GM18519 (cell line): ENCODE results near the gene APOL6.

Experiments used
- ATAC-seq: cut with Tn5 transposase; IDR thresholded peaks from one replicate; pipeline ENCODE4 v1.9.1; 2021; ENCODE audit warnings: mild to moderate bottlenecking, moderate library complexity; ENCODE audit not compliant: unreplicated experiment, low FRiP score

APOL6 gene

DNA sequence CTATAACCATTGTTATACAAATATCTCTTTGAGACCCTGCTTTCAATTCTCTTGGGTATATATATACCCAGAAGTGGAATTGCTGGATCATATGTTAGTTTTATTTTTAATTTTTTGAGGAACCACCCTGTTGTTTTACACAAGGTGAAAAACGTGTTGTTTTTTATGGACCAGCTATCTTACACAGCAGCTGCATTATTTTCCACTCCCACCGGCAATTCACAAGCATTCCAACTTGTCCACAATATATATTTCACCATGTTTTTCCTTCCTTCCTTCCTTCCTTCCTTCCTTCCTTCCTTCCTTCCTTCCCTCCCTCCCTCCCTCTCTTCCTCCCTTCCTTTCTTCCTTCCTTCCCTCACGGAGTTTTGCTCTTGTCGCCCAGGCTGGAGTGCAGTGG, 63.1 kb downstream of the APOL6 start:
- ATAC-seq: no peak

DNA sequence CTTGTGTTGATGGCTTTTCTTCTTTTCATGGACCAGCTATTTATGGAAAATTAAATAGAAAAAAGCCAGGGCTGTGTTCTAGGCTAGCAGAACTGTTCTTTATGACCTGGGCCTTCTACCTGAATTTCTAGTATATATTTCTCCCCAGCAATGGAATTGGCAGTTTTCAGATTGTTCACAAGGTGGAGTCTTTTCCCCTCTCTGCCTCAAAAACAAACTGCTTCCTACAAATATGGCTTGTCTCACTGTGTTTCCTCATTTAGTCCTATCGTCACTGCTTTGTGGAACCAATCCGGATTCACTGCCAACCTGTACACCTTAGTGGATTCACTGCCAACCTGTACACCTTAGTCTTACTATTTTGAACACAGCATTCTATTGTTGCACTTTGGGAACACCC, 64.4 kb downstream of the APOL6 start:
- no peak for ATAC-seq

DNA sequence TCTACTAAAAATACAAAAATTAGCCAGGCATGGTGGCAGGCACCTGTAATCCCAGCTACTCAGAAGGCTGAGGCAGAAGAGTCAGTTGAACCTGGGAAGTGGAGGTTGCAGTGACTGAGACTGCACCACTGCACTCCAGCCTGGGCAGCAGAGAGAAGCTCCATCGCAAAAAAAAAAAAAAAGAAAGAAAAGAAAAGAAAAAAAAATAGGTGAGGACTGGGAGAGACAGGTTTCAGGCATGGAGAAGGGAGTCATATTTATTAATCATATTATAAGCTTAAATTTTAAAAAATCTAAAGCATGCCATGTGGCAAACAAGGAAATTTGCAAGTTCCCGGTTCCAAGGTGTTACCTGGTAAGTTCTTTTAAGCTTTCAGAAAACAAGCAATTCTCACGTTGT, 69.3 kb downstream of the APOL6 start, which contains the start of gene APOL5:
APOL5 (plus strand) TSS at position 301 of the 400 bp plus-strand sequence; CDS start at position 301, 0 bp downstream.
- no peak for ATAC-seq
